Activated CD4-positive, alpha-beta T cell treated with anti-CD3 and anti-CD28 coated beads for 36 hours (primary cell): ENCODE measurements around the gene TEAD4. TPM values are rescaled to one million over a fixed set of nuclear protein-coding genes. Genes with fewer than 3 reads are reported as not detected.

Experiments used
- ATAC-seq: fragments of 200-7000 bp; cut with Tn5 transposase; one replicate; pipeline ENCODE4 v1.10.0; 2021; ENCODE audit warnings: mild to moderate bottlenecking, moderate library complexity
- CTCF ChIA-PET: fragments of 350-600 bp; sonication (Branson Sonifier 250); formaldehyde crosslinking; loops from one replicate; lab custom pipeline; 2021; ENCODE audit warnings: antibody characterized with exemption; lab: Charles Lee
- POLR2A ChIA-PET: fragments of 350-600 bp; sonication (Branson Sonifier 250); formaldehyde crosslinking; loops from one replicate; lab custom pipeline; 2021; ENCODE audit warnings: antibody characterized with exemption, inconsistent platforms; lab: Charles Lee
- DNase-seq: peaks from one replicate; pipeline ENCODE4 v3.0.0-alpha.2; 2020
- H3K27ac Mint-ChIP-seq: one replicate; pipeline ENCODE4 v1.8.0; 2021; ENCODE audit warnings: mixed read lengths
- H3K27me3 Mint-ChIP-seq: one replicate; pipeline ENCODE4 v1.8.0; 2021; ENCODE audit warnings: mixed read lengths
- H3K36me3 Mint-ChIP-seq: one replicate; pipeline ENCODE4 v1.8.0; 2021; ENCODE audit warnings: low read depth, mixed read lengths
- H3K4me1 Mint-ChIP-seq: one replicate; pipeline ENCODE4 v1.8.0; 2021; ENCODE audit warnings: mixed read lengths
- H3K4me3 Mint-ChIP-seq: one replicate; pipeline ENCODE4 v1.8.0; 2021; ENCODE audit warnings: mild to moderate bottlenecking, moderate library complexity, mixed read lengths
- H3K9me3 Mint-ChIP-seq: one replicate; pipeline ENCODE4 v1.8.0; 2021; ENCODE audit warnings: low read depth, mixed read lengths
- intact Hi-C, 2 experiments: fragments of 100-400 bp; cut with DNase I in 1 of 2; cut with micrococcal nuclease in 1 of 2; formaldehyde crosslinking; loops; one replicate each; pipeline versions ENCODE4 v1.14.2 to v1.15.1; 2022 to 2024; cut with DNase I, micrococcal nuclease
- total RNA-seq, 2 experiments: library from RNA; stranded (reverse); gene quantifications; one replicate each; pipeline ENCODE4 v1.2.3, GENCODE V29; 2021

TEAD4 gene
- total RNA-seq, 2 experiments from 2014 or later, result 7.2 to 9.0 TPM

GRCh38 chr12:2982361-2982760, 23.2 kb downstream of the TEAD4 start:
- no peaks in the 10 kb centered on the region for H3K4me1 Mint-ChIP-seq
- H3K36me3 Mint-ChIP-seq, result no peaks in the 10 kb centered on the region
- POLR2A ChIA-PET, result no interaction called here
- H3K4me3 Mint-ChIP-seq, result no peak overlapping the region
- no peaks in the 10 kb centered on the region for H3K9me3 Mint-ChIP-seq
- no peaks in the 10 kb centered on the region for H3K27me3 Mint-ChIP-seq
- intact Hi-C loops, result no loop called here
- CTCF ChIA-PET, result interaction anchor here (0.6 kb wide), 1 partner anchor 510 kb away, joined by 4 read pairs; no protein-coding TSS in a partner anchor
- no peak for ATAC-seq
- H3K27ac Mint-ChIP-seq, result no peak overlapping the region
- DNase-seq, result no peak

DNA sequence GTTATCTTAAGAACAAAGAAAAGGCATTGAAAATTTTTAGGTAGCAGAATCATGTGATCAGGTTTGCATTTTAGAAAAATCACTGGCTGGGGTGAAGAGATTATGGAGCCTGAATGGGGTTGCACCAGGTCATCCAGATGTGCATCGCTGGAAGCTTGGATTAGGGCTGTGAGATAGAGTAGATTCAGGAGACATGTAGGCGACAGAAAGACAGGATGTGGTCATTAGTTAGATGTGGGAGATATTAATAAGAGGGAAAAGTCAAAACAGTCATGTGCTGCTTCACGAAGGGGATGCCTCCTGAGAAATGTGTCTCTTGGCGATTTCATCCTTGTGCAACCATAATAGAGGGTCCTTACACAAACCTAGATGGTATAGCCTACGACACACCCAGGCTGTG, 25.1 kb downstream of the TEAD4 start:
- POLR2A ChIA-PET, result no interaction called here

GRCh38 chr12:2984698-2985097, 25.5 kb downstream of the TEAD4 start:
- Mint-ChIP-seq H3K4me1 (no peaks in the 10 kb centered on the region), H3K27ac (no peak overlapping the region), H3K9me3 (peaks cover 2% of the 10 kb centered on the region), H3K27me3 (peaks cover 1% of the 10 kb centered on the region), H3K36me3 (no peaks in the 10 kb centered on the region), H3K4me3 (no peak overlapping the region)
- ATAC-seq, result no peak
- ChIA-PET POLR2A (no interaction called here), CTCF (no interaction called here)
- intact Hi-C loops, result no loop called here
- no peak for DNase-seq

More for the DNA sequence above, 25.1 kb downstream of the TEAD4 start:
- H3K4me3 Mint-ChIP-seq, result no peak overlapping the region
- H3K27ac Mint-ChIP-seq, result no peak overlapping the region
- DNase-seq (no peak), ATAC-seq (no peak)
- no peaks in the 10 kb centered on the region for H3K4me1 Mint-ChIP-seq
- no peaks in the 10 kb centered on the region for H3K27me3 Mint-ChIP-seq
- intact Hi-C loops, result no loop called here
- H3K36me3 Mint-ChIP-seq, result no peaks in the 10 kb centered on the region
- CTCF ChIA-PET, result no interaction called here
- H3K9me3 Mint-ChIP-seq, result no peaks in the 10 kb centered on the region

GRCh38 chr12:2986876-2987275, 27.7 kb downstream of the TEAD4 start:
- ChIA-PET POLR2A (no interaction called here), CTCF (interaction anchor here (1.5 kb wide), 1 partner anchor 16 kb away, joined by 4 read pairs; no protein-coding TSS in a partner anchor)
- peaks cover 7% of the 10 kb centered on the region for H3K9me3 Mint-ChIP-seq
- no peaks in the 10 kb centered on the region for H3K4me1 Mint-ChIP-seq
- no peak overlapping the region for H3K27ac Mint-ChIP-seq
- ATAC-seq (no peak), DNase-seq (no peak)
- intact Hi-C loops, result no loop called here
- no peak overlapping the region for H3K4me3 Mint-ChIP-seq
- H3K27me3 Mint-ChIP-seq, result peaks cover 2% of the 10 kb centered on the region
- peaks cover 2% of the 10 kb centered on the region for H3K36me3 Mint-ChIP-seq

DNA sequence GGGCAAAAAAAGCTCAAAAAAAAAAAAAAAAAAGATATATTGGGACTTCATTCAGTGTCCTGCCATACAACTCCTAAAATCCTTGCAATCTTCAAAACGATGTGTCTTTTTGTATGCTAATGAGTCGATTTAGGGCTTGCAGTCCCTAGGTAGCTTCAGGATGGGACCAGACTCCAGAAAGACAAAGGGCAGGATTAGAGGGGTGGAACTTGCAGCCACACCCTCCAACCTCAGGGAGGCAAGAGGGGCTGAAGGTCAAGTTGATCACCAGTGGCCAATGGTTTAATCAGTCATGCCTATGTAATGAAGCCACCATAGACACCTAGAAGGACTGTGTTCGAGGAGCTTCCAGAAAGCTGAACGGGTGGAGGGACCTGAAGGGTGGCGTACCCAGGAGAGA, 29.3 kb downstream of the TEAD4 start:
- H3K4me1 Mint-ChIP-seq, result no peaks in the 10 kb centered on the region
- no peak overlapping the region for H3K27ac Mint-ChIP-seq
- H3K36me3 Mint-ChIP-seq, result peaks cover 2% of the 10 kb centered on the region
- CTCF ChIA-PET, result no interaction called here
- DNase-seq (no peak), ATAC-seq (no peak)
- intact Hi-C loops, result no loop called here
- POLR2A ChIA-PET, result no interaction called here
- H3K27me3 Mint-ChIP-seq, result peaks cover 2% of the 10 kb centered on the region
- no peak overlapping the region for H3K4me3 Mint-ChIP-seq
- H3K9me3 Mint-ChIP-seq, result peaks cover 7% of the 10 kb centered on the region

DNA sequence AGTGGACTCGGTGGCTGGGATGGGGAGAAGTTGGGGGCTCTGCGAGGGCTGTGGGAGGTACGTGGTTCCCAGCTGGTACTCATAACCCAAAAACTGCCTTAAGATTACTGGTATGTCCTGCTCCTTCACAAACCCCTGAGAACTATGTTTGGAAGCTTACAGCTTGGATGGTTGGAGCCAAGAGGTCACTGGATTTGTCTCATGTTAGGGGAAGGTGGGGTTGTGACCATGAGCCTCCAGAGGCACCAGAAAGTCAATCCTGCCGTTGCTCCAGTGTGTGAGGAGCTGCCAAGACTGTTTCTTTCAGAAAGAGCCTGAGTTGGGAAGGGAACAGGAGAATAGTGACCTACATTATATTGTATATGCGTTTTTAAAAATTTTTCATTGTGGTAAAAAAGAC, 33.5 kb downstream of the TEAD4 start:
- H3K27me3 Mint-ChIP-seq, result peaks cover 2% of the 10 kb centered on the region
- POLR2A ChIA-PET, result no interaction called here
- no peak overlapping the region for H3K4me3 Mint-ChIP-seq
- no peak for ATAC-seq
- intact Hi-C loops, result no loop called here
- DNase-seq, result no peak
- CTCF ChIA-PET, result no interaction called here
- no peaks in the 10 kb centered on the region for H3K4me1 Mint-ChIP-seq
- no peak overlapping the region for H3K27ac Mint-ChIP-seq
- H3K9me3 Mint-ChIP-seq, result peaks cover 7% of the 10 kb centered on the region
- peaks cover 2% of the 10 kb centered on the region for H3K36me3 Mint-ChIP-seq

GRCh38 chr12:2997989-2998670, 38.9 kb downstream of the TEAD4 start:
- CTCF ChIA-PET, result no interaction called here
- no peaks in the 10 kb centered on the region for H3K27me3 Mint-ChIP-seq
- intact Hi-C loops, result no loop called here
- no peaks in the 10 kb centered on the region for H3K4me1 Mint-ChIP-seq
- DNase-seq (no peak), ATAC-seq (no peak)
- H3K36me3 Mint-ChIP-seq, result no peaks in the 10 kb centered on the region
- no peaks in the 10 kb centered on the region for H3K9me3 Mint-ChIP-seq
- H3K27ac Mint-ChIP-seq, result no peak overlapping the region
- POLR2A ChIA-PET, result no interaction called here
- no peak overlapping the region for H3K4me3 Mint-ChIP-seq

DNA sequence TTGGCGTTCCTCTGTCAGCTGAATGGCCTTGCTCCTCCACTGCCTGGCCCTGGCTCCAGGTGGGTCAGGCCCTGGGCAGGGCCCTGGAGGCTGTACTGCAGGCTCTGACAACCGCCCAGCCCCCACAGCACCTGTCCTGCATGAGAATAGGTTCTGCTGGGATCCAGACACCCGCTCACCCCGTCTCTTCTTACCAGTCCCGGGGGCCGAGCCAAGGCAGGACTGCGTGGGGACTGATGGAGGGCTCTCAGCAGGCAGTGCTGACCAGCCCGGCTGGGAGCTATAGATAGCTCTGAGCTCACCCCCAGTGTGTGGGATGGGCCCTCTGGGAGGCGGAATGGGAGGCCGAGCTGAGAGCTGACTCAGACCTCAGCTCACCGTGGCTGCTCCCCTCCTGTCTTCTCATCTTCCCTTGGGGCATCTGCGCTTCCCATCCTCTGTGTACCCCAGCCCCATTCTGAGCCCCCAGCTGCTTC, 39.6 kb downstream of the TEAD4 start:
- Mint-ChIP-seq H3K4me1 (no peaks in the 10 kb centered on the region), H3K9me3 (no peaks in the 10 kb centered on the region), H3K4me3 (no peak overlapping the region), H3K36me3 (no peaks in the 10 kb centered on the region), H3K27ac (no peak overlapping the region), H3K27me3 (no peaks in the 10 kb centered on the region)
- ATAC-seq (no peak), DNase-seq (no peak)
- intact Hi-C loops, result no loop called here
- POLR2A ChIA-PET, result no interaction called here
- CTCF ChIA-PET, result interaction anchor here (0.7 kb wide), 1 partner anchor 55 kb away, joined by 3 read pairs; no protein-coding TSS in a partner anchor

DNA sequence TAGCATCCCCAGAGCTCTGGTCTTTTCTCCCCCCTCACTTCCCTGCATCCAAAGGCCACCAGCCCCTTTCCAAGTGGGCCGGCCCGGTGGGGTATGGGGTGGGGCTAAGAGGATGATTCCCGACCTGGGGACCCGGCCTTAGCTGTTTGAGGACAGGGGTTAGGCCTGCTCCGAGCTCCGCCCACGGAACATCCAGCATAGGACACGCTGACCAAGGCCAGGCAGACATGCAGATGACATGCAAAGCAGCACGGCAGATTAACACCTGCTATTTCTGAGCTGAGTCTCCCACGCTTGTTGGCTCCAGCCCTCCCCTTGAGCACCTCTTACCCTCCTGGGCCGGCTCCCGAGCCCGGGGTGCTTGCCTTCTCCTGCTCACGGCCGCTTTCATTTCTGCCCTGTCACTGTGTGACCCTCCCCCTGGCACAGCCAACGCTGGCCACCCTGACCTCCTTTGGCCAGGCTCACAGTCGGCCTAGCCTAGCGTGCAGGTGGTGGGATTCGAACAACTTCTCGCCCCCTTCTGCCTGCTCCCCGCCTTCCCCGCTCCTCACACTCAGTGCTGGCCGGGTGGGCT, 40.2 kb downstream of the TEAD4 start:
- Mint-ChIP-seq H3K27me3 (no peaks in the 10 kb centered on the region), H3K36me3 (no peaks in the 10 kb centered on the region), H3K9me3 (no peaks in the 10 kb centered on the region), H3K4me1 (no peaks in the 10 kb centered on the region), H3K27ac (no peak overlapping the region), H3K4me3 (no peak overlapping the region)
- ChIA-PET POLR2A (no interaction called here), CTCF (interaction anchor here (0.7 kb wide), 1 partner anchor 55 kb away, joined by 3 read pairs; no protein-coding TSS in a partner anchor)
- DNase-seq, result no peak
- ATAC-seq, result no peak
- intact Hi-C loops, result no loop called here

GRCh38 chr12:3000548-3001275, 41.5 kb downstream of the TEAD4 start:
- intact Hi-C loops, result no loop called here
- ATAC-seq (no peak), DNase-seq (no peak)
- H3K27ac Mint-ChIP-seq, result no peak overlapping the region
- no peaks in the 10 kb centered on the region for H3K4me1 Mint-ChIP-seq
- ChIA-PET CTCF (interaction anchor here (0.6 to 0.7 kb wide), 2 partner anchors 134 to 1290 kb away, joined by 3 read pairs; no protein-coding TSS in a partner anchor), POLR2A (no interaction called here)
- H3K4me3 Mint-ChIP-seq, result no peak overlapping the region
- H3K9me3 Mint-ChIP-seq, result no peaks in the 10 kb centered on the region
- H3K36me3 Mint-ChIP-seq, result no peaks in the 10 kb centered on the region
- H3K27me3 Mint-ChIP-seq, result no peaks in the 10 kb centered on the region

- intact Hi-C loops, result no loop called here
- no peaks in the 10 kb centered on the region for H3K4me1 Mint-ChIP-seq
- H3K4me3 Mint-ChIP-seq, result no peak overlapping the region
- H3K9me3 Mint-ChIP-seq, result no peaks in the 10 kb centered on the region
- DNase-seq (no peak), ATAC-seq (no peak)
- no peaks in the 10 kb centered on the region for H3K27me3 Mint-ChIP-seq
- no peak overlapping the region for H3K27ac Mint-ChIP-seq
- ChIA-PET CTCF (interaction anchor here (1.5 kb wide), 1 partner anchor 16 kb away, joined by 4 read pairs; no protein-coding TSS in a partner anchor), POLR2A (no interaction called here)
- H3K36me3 Mint-ChIP-seq, result no peaks in the 10 kb centered on the region
These were observed 43.4 kb downstream of the TEAD4 start for GRCh38 chr12:3002646-3003045.
